CD4-positive, alpha-beta T cell treated with Interferon alpha-2 for 1 hour (primary cell): Measurements from ENCODE around the gene LYVE1.
A peak's percentile ranks its signal among the peaks of the same experiment; 100 is the strongest.

Experiments
- DNase-seq, 2 donors: peaks; one replicate each; pipeline ENCODE4 v3.0.0-alpha.2; 2020 to 2022

LYVE1 gene

GRCh38 chr11:10551845-10552352 is 16.6 kb downstream of the LYVE1 start:
- DNase-seq = no peak

- no peak for DNase-seq
Observed at GRCh38 chr11:10551290-10551592, 17.2 kb downstream of the LYVE1 start.

GRCh38 chr11:10550503-10551289 is 17.8 kb downstream of the LYVE1 start:
- DNase-seq = no peak

GRCh38 chr11:10544491-10545465 is 23.7 kb downstream of the LYVE1 start:
- DNase-seq = peak in 1 of 2 donors; percentile 38

GRCh38 chr11:10543782-10544181 is 24.7 kb downstream of the LYVE1 start:
- DNase-seq = no peak

GRCh38 chr11:10542776-10543175 is 25.7 kb downstream of the LYVE1 start:
- no peak for DNase-seq

- DNase-seq = no peak
Observed at GRCh38 chr11:10541561-10541930, 26.9 kb downstream of the LYVE1 start.

GRCh38 chr11:10540915-10541560 is 27.4 kb downstream of the LYVE1 start, which contains the start of gene RNF141:
Gene RNF141, minus strand, starts transcription at chr11:10541187. Its CDS starts 7,029 bp downstream, at chr11:10534158.
- DNase-seq = peak; percentile 91 to 93

- DNase-seq = no peak
Observed at GRCh38 chr11:10540546-10540914, 27.9 kb downstream of the LYVE1 start.

GRCh38 chr11:10539339-10539738 is 29.1 kb downstream of the LYVE1 start:
- DNase-seq = no peak

GRCh38 chr11:10538924-10539323 is 29.5 kb downstream of the LYVE1 start:
- DNase-seq = no peak

- no peak for DNase-seq
Observed at GRCh38 chr11:10537600-10537999, 30.9 kb downstream of the LYVE1 start.

- DNase-seq = no peak
Observed at GRCh38 chr11:10534316-10534715, 34.1 kb downstream of the LYVE1 start.

- DNase-seq = no peak
Observed at GRCh38 chr11:10533323-10533722, 35.1 kb downstream of the LYVE1 start.

- DNase-seq = no peak
Observed at GRCh38 chr11:10532526-10532925, 35.9 kb downstream of the LYVE1 start.

GRCh38 chr11:10529279-10529678 is 39.2 kb downstream of the LYVE1 start:
- DNase-seq = no peak

- no peak for DNase-seq
Observed at GRCh38 chr11:10528121-10528520, 40.3 kb downstream of the LYVE1 start.

GRCh38 chr11:10526974-10527918 is 41.2 kb downstream of the LYVE1 start:
- DNase-seq = no peak

GRCh38 chr11:10524471-10524870 is 44.0 kb downstream of the LYVE1 start:
- no peak for DNase-seq

- no peak for DNase-seq
Observed at GRCh38 chr11:10522921-10523320, 45.5 kb downstream of the LYVE1 start.

- DNase-seq = no peak
Observed at GRCh38 chr11:10522276-10522675, 46.2 kb downstream of the LYVE1 start.

GRCh38 chr11:10520562-10520961 is 47.9 kb downstream of the LYVE1 start:
- DNase-seq = no peak
